ENCODE results near the gene OR10G3.

OR10G3 gene

GRCh38 chr14:21535545-21536417 is 44.1 kb downstream of the OR10G3 start:
- no peak for DNase-seq

GRCh38 chr14:21534576-21534975 is 45.3 kb downstream of the OR10G3 start:
- DNase-seq = no peak

- DNase-seq = no peak
These were observed 46.6 kb downstream of the OR10G3 start for GRCh38 chr14:21533294-21533693.

GRCh38 chr14:21529515-21529914 is 50.4 kb downstream of the OR10G3 start:
- no peak for DNase-seq

DNA sequence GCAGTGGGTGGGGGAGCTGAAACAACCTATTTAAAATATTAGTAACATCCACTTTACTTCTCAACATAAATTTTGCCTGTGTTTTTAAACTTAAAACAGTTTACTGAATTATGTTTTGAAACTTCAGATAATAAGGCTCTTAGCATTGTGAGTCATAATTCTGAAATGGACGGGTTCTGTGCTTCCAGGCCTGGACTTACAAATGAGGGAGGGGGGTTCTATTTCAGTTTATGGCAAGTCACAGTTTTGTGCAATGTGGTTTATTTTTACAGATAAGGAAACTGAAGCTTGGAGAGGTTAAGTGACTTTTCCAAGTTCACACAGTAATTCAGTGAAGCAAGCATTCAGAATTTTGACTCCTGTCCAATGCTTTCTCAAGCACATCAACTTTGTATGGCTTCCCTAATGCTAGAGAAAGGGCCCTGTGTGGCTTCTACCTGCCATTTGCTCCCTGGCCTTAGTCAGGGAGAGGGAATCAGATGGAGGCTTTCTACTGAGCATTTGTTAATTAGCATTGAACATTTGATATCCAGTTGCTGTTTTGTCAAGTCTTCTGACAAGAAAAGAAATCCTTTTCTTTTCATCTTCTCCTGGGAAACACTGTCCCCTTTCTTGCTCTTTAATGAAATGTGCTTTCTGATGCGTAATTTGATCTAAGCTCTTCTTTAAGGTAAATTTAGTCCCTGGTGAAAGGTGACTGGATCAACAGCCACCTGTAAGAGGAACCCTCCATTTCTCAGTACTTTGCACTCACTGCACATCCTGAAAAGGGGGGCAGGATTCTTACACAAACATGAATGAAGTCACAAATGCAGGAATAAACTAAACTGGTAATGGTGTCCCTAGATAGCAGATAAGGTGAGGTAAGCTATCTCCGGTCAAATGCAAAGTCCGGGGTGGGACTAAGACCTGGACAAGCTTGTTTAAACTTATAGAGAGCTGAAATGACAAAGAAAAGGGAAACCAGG is 51.2 kb downstream of the OR10G3 start:
- DNase-seq = peak; percentile 66

DNA sequence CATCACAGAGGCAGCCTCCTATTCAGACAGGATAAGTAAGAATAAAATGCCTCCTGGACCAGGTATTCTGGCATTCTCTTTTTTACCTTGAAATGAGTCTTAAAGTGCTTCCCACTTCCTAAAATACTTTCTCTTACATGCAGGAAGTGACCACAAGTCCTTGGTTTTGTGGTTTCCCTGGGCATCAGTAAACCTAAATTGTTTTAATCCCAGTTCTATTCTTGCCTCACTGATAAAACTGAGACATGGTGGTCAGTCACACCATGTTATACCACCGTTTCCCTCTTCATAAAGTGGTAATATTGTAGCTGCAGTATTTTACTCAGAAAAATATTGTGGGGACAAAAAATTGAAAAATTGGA is 52.6 kb downstream of the OR10G3 start:
- peak; percentile 51 for DNase-seq

DNA sequence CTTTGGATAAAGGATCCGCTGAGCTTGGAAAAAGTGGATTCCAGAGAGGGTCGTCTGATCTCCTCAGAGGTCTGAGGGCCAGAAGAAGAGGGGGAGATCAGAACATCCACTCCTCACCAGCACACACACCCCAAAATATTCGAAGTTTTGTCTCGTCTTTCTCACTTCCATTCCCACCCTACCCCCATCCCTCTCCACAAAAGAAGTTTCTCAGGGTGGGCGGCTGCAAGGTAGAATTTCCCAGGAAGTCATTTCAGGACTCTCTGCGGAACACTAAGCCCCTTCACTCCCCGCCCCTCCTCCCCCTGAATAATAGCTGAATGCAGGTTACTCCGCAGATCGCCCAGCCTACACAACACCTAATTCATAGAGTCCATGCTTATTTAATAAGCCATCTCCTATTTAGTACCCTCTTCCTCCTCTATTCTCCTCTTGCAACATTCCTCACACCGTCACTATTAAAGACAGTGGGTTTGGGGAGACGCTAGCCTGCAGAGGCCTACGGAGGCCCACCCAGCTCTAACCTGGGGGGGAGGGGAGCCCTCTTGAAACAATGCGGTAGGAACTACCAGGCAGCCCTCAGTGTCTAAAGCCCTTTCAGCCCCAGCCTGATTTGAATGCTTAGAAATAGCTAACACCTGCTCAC is 53.1 kb downstream of the OR10G3 start:
- no peak for DNase-seq

DNA sequence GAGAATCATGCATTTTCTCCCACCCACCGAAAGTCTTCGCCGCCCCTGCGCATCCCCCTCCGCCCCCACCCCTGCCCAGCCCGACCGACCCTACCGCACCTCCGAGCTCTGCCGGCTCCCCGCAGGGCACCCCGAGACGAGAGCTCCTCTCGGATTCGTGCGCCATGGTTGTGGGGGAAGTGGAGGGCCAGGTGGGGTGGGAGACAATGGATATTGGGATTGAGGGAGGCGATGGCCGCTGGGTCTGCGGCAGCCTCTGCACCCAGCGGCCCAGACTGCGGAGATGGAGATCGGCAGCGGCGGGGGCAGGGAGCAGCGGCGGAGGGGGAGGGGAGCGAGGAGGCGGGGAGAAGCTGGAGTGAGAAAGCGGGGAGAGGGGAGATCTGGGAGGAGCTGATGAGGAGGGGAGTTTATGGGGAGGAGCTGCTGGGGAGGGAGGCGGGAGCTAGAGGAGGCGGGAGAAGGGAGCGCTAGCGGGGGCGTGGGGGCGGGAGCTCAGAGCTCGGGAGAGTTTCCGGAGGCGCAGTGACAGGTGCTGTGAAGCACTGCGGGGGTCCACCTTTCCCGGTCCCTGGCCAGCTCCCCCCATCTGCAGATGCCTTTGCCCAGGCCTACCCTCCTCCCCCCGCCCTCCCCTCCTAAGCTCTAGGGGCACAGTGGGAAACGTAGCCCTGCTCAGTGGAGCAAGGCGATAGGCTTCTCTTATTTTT is 53.8 kb downstream of the OR10G3 start, which contains the start of gene SALL2:
TSS of gene SALL2 (minus strand) at position 385 of the 710 bp plus-strand sequence. CDS start at position 166, 219 bp downstream.
- DNase-seq = no peak

GRCh38 chr14:21525571-21525961 is 54.3 kb downstream of the OR10G3 start:
- DNase-seq = no peak

- DNase-seq = no peak
These were observed 55.0 kb downstream of the OR10G3 start for GRCh38 chr14:21524575-21525490.

- no peak for DNase-seq
These were observed 56.7 kb downstream of the OR10G3 start for GRCh38 chr14:21523203-21523602.

GRCh38 chr14:21521501-21521900 is 58.4 kb downstream of the OR10G3 start:
- no peak for DNase-seq

DNA sequence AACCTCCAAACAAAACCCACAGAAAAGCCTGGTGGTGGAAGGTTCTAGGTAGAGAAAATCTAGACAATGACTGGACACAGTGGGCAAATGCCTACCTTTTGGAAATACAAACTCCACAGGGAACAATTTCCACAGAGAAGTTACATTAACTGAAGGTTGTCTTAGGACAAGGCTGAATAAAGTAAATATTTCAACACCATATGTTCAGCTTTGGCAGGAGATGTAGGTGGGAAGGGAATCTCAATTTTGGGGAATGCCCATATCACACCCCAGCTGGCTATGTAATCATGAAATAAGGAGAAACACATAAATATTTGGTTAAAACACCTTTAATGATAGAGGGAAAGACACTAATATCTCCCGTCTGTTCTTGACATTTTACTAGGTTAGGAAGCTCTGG is 59.1 kb downstream of the OR10G3 start:
- no peak for DNase-seq

- no peak for DNase-seq
These were observed 61.2 kb downstream of the OR10G3 start for GRCh38 chr14:21518725-21519124.
